Motor neuron (in vitro differentiated cells): ENCODE measurements around the gene FNDC3A. TPM values are rescaled to one million over a fixed set of nuclear protein-coding genes. Genes with fewer than 3 reads are reported as not detected.

Experiments used
- ATAC-seq, 8 experiments: fragments of 200-7000 bp; cut with Tn5 transposase; replicated peaks in 6 of 8; 2 replicates each; pipeline ENCODE4 v1.8.0; 2021; ENCODE audit warnings: mild to moderate bottlenecking in 8 of 8, moderate library complexity in 8 of 8
- H3K27ac ChIP-seq, 2 donors: fragments of 250-450 bp; sonication (Bioruptor Pico); 2 replicates each; pipeline ENCODE4 v1.9.0; 2021; ENCODE audit warnings: antibody characterized with exemption in 2 of 2, mild to moderate bottlenecking in 2 of 2, moderate library complexity in 1 of 2
- H3K4me1 ChIP-seq, 2 donors: fragments of 250-450 bp; sonication (Bioruptor Pico); replicated peaks in 1 of 2; 2 replicates each; pipeline ENCODE4 v1.6.1; 2021; ENCODE audit warnings: antibody characterized with exemption in 2 of 2, mild to moderate bottlenecking in 2 of 2, moderate library complexity in 1 of 2
- H3K4me3 ChIP-seq, 5 donors: fragments of 250-450 bp; sonication (Bioruptor Pico); 2 replicates each; pipeline ENCODE4 v1.9.0; 2021; ENCODE audit warnings: antibody characterized with exemption in 5 of 5, mild to moderate bottlenecking in 5 of 5, moderate library complexity in 4 of 5
- WGBS, 10 experiments: fragments of 450-650 bp; shearing (Covaris generic); methylation state at CpG; one replicate each; pipeline ENCODE4 v1.0.0; 2022; 5-methylcytosine and 5-hydroxymethylcytosine counted together
- in situ Hi-C, 9 experiments: fragments of 400-800 bp; cut with MboI; loops; one replicate each; pipeline ENCODE4 v1.15.0; 2021; ENCODE audit warnings: low sequenced_read_pairs in 9 of 9, low pct_unique_long_range_greater_than_20kb in 2 of 9; ENCODE audit not compliant: unreplicated experiment in 9 of 9
- total RNA-seq, 8 experiments: library from RNA; unstranded; fragments of 300-600 nt; gene quantifications; 2 replicates each; pipeline versions ENCODE4 v1.2.3 to v1.2.4, GENCODE V29; 2022

Gene FNDC3A
- 10 to 100 TPM; 41.0 to 83.4 (median 49.5) TPM for total RNA-seq

GRCh38 chr13:48975856-48976575 is at the start of gene FNDC3A:
Gene FNDC3A, plus strand, starts transcription at chr13:48975912. Its CDS starts 30,279 bp downstream, at chr13:49006191.
- in situ Hi-C loops, result no loop called here
- peak; percentile 74 to 85 (median 82) for ATAC-seq
- Histone ChIP-seq H3K27ac (peak within 1 kb of the TSS; percentile 96 to 99), H3K4me3 (peak within 1 kb of the TSS; percentile 64 to 98 (median 83)), H3K4me1 (peaks cover 14 to 32% of the 10 kb centered on the region in 2 donors)
- 0% methylated on average over 8 of the region's 86 CpGs; no CpG with 5 or more reads in 9 of the 10 experiments for WGBS, 10 experiments

- H3K27ac ChIP-seq, result no peak overlapping the region
- 20 to 90% (median 63%) methylated on average over 1 to 5 of the region's 5 CpGs for WGBS, 10 experiments
- H3K4me1 ChIP-seq, result no peaks in the 10 kb centered on the region
- no peak overlapping the region for H3K4me3 ChIP-seq
- in situ Hi-C loops, result no loop called here
- no peak for ATAC-seq
These were observed 46.8 kb upstream of the FNDC3A start for GRCh38 chr13:48928757-48929430.

GRCh38 chr13:48930918-48931317 is 44.8 kb upstream of the FNDC3A start:
- ATAC-seq, result no peak
- 0 to 80% (median 52%) methylated on average over 1 of the region's 1 CpG; no CpG with 5 or more reads in 2 of the 10 experiments for WGBS, 10 experiments
- Histone ChIP-seq H3K4me3 (no peak overlapping the region), H3K4me1 (no peaks in the 10 kb centered on the region), H3K27ac (no peak overlapping the region)
- in situ Hi-C loops, result no loop called here

GRCh38 chr13:48938308-48938943 is 37.3 kb upstream of the FNDC3A start:
- H3K4me3 ChIP-seq, result no peak overlapping the region
- H3K27ac ChIP-seq, result no peak overlapping the region
- in situ Hi-C loops, result no loop called here
- no peaks in the 10 kb centered on the region for H3K4me1 ChIP-seq
- ATAC-seq, result no peak

GRCh38 chr13:48939728-48940127 is 36.0 kb upstream of the FNDC3A start:
- Histone ChIP-seq H3K4me1 (no peaks in the 10 kb centered on the region), H3K27ac (no peak overlapping the region), H3K4me3 (no peak overlapping the region)
- ATAC-seq, result no peak
- WGBS, 10 experiments, result 40 to 100% (median 80%) methylated on average over 1 to 2 of the region's 2 CpGs; no CpG with 5 or more reads in 2 of the 10 experiments
- in situ Hi-C loops, result no loop called here

GRCh38 chr13:48942131-48942530 is 33.6 kb upstream of the FNDC3A start:
- no peak overlapping the region for H3K27ac ChIP-seq
- 20 to 100% (median 78%) methylated on average over 1 to 2 of the region's 2 CpGs for WGBS, 10 experiments
- no peak overlapping the region for H3K4me3 ChIP-seq
- in situ Hi-C loops, result no loop called here
- no peak for ATAC-seq
- H3K4me1 ChIP-seq, result no peaks in the 10 kb centered on the region

- in situ Hi-C loops, result no loop called here
- ATAC-seq, result no peak
- WGBS, 10 experiments, result 60 to 94% (median 79%) methylated on average over 1 to 3 of the region's 3 CpGs; no CpG with 5 or more reads in 1 of the 10 experiments
These were observed 31.5 kb upstream of the FNDC3A start for GRCh38 chr13:48944221-48944620.

GRCh38 chr13:48945626-48946025 is 30.1 kb upstream of the FNDC3A start:
- Histone ChIP-seq H3K27ac (no peak overlapping the region), H3K4me1 (no peaks in the 10 kb centered on the region), H3K4me3 (no peak overlapping the region)
- ATAC-seq, result no peak
- in situ Hi-C loops, result no loop called here
- WGBS, 10 experiments, result 20 to 83% (median 46%) methylated on average over 1 of the region's 1 CpG; no CpG with 5 or more reads in 4 of the 10 experiments

More at GRCh38 chr13:48944221-48944620, 31.5 kb upstream of the FNDC3A start:
- Histone ChIP-seq H3K4me3 (no peak overlapping the region), H3K27ac (no peak overlapping the region), H3K4me1 (no peaks in the 10 kb centered on the region)

GRCh38 chr13:48946163-48946562 is 29.5 kb upstream of the FNDC3A start:
- no peak overlapping the region for H3K4me3 ChIP-seq
- 0 to 100% (median 58%) methylated on average over 1 to 2 of the region's 2 CpGs; no CpG with 5 or more reads in 1 of the 10 experiments for WGBS, 10 experiments
- no peak overlapping the region for H3K27ac ChIP-seq
- in situ Hi-C loops, result no loop called here
- ATAC-seq, result no peak
- H3K4me1 ChIP-seq, result no peaks in the 10 kb centered on the region

- in situ Hi-C loops, result no loop called here
- H3K27ac ChIP-seq, result no peak overlapping the region
- no peak overlapping the region for H3K4me3 ChIP-seq
- H3K4me1 ChIP-seq, result peaks cover 0 to 7% of the 10 kb centered on the region in 2 donors
- ATAC-seq, result no peak
- 0 to 100% (median 68%) methylated on average over 1 to 4 of the region's 4 CpGs for WGBS, 10 experiments
These were observed 25.9 kb upstream of the FNDC3A start for GRCh38 chr13:48949566-48950500.

GRCh38 chr13:48950501-48950875 is 25.2 kb upstream of the FNDC3A start:
- ATAC-seq, result peak in 1 of 8 experiments; percentile 38

GRCh38 chr13:48954081-48954480 is 21.6 kb upstream of the FNDC3A start:
- H3K4me1 ChIP-seq, result peaks cover 0 to 7% of the 10 kb centered on the region in 2 donors
- no peak overlapping the region for H3K27ac ChIP-seq
- H3K4me3 ChIP-seq, result no peak overlapping the region
- ATAC-seq, result peak in 6 of 8 experiments; percentile 23 to 91 (median 78)
- 4 to 71% (median 23%) methylated on average over 2 to 6 of the region's 6 CpGs for WGBS, 10 experiments
- in situ Hi-C loops, result no loop called here

More at GRCh38 chr13:48950501-48950875, 25.2 kb upstream of the FNDC3A start:
- in situ Hi-C loops, result no loop called here
- Histone ChIP-seq H3K4me1 (peaks cover 0 to 7% of the 10 kb centered on the region in 2 donors), H3K4me3 (no peak overlapping the region), H3K27ac (no peak overlapping the region)
- 22 to 100% (median 54%) methylated on average over 1 of the region's 1 CpG for WGBS, 10 experiments
